Skeletal muscle satellite cell (primary cell): ENCODE measurements around the gene CIT.

ENCODE experiments used
- H3K27me3 ChIP-seq: 2 replicates; pipeline ENCODE4 v1.7.0; 2013; ENCODE audit warnings: low read length; ENCODE audit not compliant: control insufficient read depth, insufficient read depth
- H3K36me3 ChIP-seq: 2 replicates; pipeline ENCODE4 v1.7.0; 2013; ENCODE audit warnings: mild to moderate bottlenecking, control low read depth, low read length; ENCODE audit not compliant: insufficient read depth
- H3K4me1 ChIP-seq: 2 replicates; pipeline ENCODE4 v1.7.0; 2013; ENCODE audit warnings: low read length; ENCODE audit not compliant: control insufficient read depth, insufficient read depth
- H3K4me2 ChIP-seq: 2 replicates; pipeline ENCODE4 v1.7.0; 2013; ENCODE audit warnings: mild to moderate bottlenecking, low read length
- H3K4me3 ChIP-seq: 2 replicates; pipeline ENCODE4 v1.7.0; 2013; ENCODE audit warnings: low read length
- H3K9ac ChIP-seq: 2 replicates; pipeline ENCODE4 v1.7.0; 2013; ENCODE audit warnings: mild to moderate bottlenecking, low read depth, low read length, moderate library complexity
- H3K9me3 ChIP-seq: replicated peaks from 2 replicates; pipeline ENCODE4 v1.7.0; 2013; ENCODE audit warnings: mild to moderate bottlenecking, control low read depth, low read length

The CIT gene

DNA sequence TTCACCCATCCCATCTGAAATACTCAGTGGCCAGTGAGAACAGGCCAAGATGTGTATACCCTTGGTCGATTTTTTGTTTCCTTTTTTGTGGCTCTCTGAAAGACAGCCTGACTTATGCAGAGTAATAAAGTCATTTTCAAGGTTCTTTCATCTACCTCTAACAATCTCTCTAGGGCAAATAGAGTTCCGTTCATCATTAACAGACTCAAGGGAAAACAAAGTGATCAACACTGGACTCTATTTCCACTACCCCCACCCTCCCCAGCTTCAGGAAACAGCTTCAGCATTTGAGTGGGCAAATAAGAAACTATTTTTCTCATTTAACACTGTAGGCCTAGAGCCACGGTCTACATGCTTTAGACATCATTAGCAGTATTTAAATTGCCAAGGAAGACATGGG, 193.3 kb downstream of the CIT start:
- H3K27me3 ChIP-seq = no peaks in the 10 kb centered on the region
- peaks cover 49% of the 10 kb centered on the region for H3K36me3 ChIP-seq
- H3K9ac ChIP-seq = no peak overlapping the region
- H3K4me3 ChIP-seq = no peak overlapping the region
- H3K4me2 ChIP-seq = no peak overlapping the region
- no peaks in the 10 kb centered on the region for H3K9me3 ChIP-seq
- H3K4me1 ChIP-seq = peaks cover 22% of the 10 kb centered on the region

- Histone ChIP-seq H3K27me3 (no peaks in the 10 kb centered on the region), H3K9ac (no peak overlapping the region), H3K4me3 (no peak overlapping the region), H3K4me1 (peaks cover 22% of the 10 kb centered on the region), H3K36me3 (peaks cover 52% of the 10 kb centered on the region), H3K9me3 (no peaks in the 10 kb centered on the region), H3K4me2 (no peak overlapping the region)
Measured at GRCh38 chr12:119683413-119683812, 193.7 kb downstream of the CIT start.

DNA sequence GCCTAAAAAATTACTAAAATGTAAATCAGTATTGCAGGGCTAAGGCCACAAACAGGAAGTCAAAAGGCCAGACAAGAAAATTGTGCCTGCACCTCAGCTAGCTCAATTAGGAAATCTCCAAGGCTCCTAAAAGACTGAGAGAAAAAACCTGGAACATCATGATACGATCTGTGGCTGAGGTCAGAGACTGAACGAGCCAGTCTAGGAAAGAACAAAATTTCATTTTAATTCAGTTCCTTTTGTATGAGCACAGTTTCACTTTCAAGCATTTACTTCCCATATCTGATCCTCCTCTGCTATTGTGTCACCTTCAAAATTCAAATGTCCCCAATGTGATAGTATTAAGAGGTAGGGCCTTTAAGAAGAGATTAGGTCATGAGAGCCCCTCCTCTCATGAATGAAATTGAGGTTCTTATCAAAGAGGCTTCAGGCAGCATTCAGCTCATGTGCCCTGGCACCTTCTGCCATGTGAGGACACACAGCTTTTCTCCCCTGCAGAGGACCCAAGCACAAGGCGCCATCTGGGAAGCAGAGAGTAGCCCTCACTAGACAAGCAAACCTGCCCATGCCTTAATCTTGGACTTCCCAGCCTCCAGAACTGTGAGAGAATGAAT, 194.4 kb downstream of the CIT start:
- Histone ChIP-seq H3K9ac (no peak overlapping the region), H3K4me2 (no peak overlapping the region), H3K9me3 (no peaks in the 10 kb centered on the region), H3K4me3 (no peak overlapping the region), H3K4me1 (peaks cover 22% of the 10 kb centered on the region), H3K27me3 (no peaks in the 10 kb centered on the region), H3K36me3 (peaks cover 57% of the 10 kb centered on the region)

- no peaks in the 10 kb centered on the region for H3K27me3 ChIP-seq
- H3K4me2 ChIP-seq = no peak overlapping the region
- H3K4me3 ChIP-seq = no peak overlapping the region
- no peak overlapping the region for H3K9ac ChIP-seq
- peaks cover 22% of the 10 kb centered on the region for H3K4me1 ChIP-seq
- H3K9me3 ChIP-seq = no peaks in the 10 kb centered on the region
- H3K36me3 ChIP-seq = peaks cover 57% of the 10 kb centered on the region
Measured at GRCh38 chr12:119681728-119682638, 195.1 kb downstream of the CIT start.

GRCh38 chr12:119681111-119681510, 196.0 kb downstream of the CIT start:
- H3K36me3 ChIP-seq = peaks cover 61% of the 10 kb centered on the region

GRCh38 chr12:119679490-119679889, 197.6 kb downstream of the CIT start:
- Histone ChIP-seq H3K9me3 (no peaks in the 10 kb centered on the region), H3K4me3 (no peak overlapping the region), H3K36me3 (peaks cover 76% of the 10 kb centered on the region), H3K4me1 (peaks cover 17% of the 10 kb centered on the region), H3K9ac (no peak overlapping the region), H3K27me3 (no peaks in the 10 kb centered on the region), H3K4me2 (no peak overlapping the region)

More at GRCh38 chr12:119681111-119681510, 196.0 kb downstream of the CIT start:
- H3K4me1 ChIP-seq = peaks cover 22% of the 10 kb centered on the region
- no peak overlapping the region for H3K9ac ChIP-seq
- no peak overlapping the region for H3K4me2 ChIP-seq
- no peak overlapping the region for H3K4me3 ChIP-seq
- H3K27me3 ChIP-seq = no peaks in the 10 kb centered on the region
- H3K9me3 ChIP-seq = no peaks in the 10 kb centered on the region

DNA sequence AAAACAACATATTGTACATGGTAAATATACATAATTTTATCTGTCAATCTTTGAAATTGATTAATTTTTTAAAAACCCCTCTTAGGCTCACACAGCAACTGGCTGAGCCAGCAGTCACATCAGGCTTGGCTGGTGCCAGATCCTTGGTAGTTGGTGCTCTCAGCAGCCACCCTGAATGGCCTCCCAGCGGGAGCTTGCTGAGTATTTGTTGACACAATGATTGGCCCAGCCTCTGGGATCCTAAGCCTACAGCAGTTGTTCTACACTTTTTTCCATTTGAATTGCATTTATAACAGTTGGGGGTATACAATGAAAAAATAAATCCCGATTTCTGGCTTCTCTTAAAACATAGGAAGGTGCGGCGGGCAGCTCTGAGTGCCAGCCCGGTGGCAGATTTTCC, 198.0 kb downstream of the CIT start:
- no peak overlapping the region for H3K4me3 ChIP-seq
- H3K9ac ChIP-seq = no peak overlapping the region
- no peak overlapping the region for H3K4me2 ChIP-seq
- peaks cover 80% of the 10 kb centered on the region for H3K36me3 ChIP-seq
- H3K27me3 ChIP-seq = no peaks in the 10 kb centered on the region
- peaks cover 15% of the 10 kb centered on the region for H3K4me1 ChIP-seq
- H3K9me3 ChIP-seq = no peaks in the 10 kb centered on the region

GRCh38 chr12:119678459-119678858, 198.7 kb downstream of the CIT start:
- no peaks in the 10 kb centered on the region for H3K9me3 ChIP-seq
- H3K4me2 ChIP-seq = no peak overlapping the region
- H3K9ac ChIP-seq = no peak overlapping the region
- peaks cover 8% of the 10 kb centered on the region for H3K4me1 ChIP-seq
- peaks cover 86% of the 10 kb centered on the region for H3K36me3 ChIP-seq
- no peak overlapping the region for H3K4me3 ChIP-seq
- H3K27me3 ChIP-seq = no peaks in the 10 kb centered on the region

DNA sequence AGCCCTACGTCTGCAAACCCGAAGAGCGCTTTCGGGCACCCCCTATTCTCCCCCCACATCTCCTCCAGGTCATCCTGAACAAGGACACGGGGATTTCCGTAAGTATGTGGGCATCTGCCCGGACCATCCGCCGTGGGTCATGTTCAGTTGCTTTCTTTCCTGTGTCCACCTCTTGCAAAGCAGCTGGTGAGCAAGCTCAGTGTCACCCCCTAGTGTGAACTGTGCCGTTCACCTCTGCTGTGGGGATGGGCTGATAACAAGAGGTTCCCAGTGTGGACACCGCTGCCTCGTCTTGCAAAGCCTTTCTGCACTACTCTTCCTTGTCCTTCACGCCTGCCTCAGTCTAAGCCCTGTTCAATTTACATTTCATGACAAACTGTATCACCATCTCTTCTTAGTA, 200.5 kb downstream of the CIT start:
- no peak overlapping the region for H3K4me2 ChIP-seq
- H3K27me3 ChIP-seq = no peaks in the 10 kb centered on the region
- peaks cover 92% of the 10 kb centered on the region for H3K36me3 ChIP-seq
- H3K9me3 ChIP-seq = no peaks in the 10 kb centered on the region
- H3K4me1 ChIP-seq = no peaks in the 10 kb centered on the region
- no peak overlapping the region for H3K4me3 ChIP-seq
- H3K9ac ChIP-seq = no peak overlapping the region

DNA sequence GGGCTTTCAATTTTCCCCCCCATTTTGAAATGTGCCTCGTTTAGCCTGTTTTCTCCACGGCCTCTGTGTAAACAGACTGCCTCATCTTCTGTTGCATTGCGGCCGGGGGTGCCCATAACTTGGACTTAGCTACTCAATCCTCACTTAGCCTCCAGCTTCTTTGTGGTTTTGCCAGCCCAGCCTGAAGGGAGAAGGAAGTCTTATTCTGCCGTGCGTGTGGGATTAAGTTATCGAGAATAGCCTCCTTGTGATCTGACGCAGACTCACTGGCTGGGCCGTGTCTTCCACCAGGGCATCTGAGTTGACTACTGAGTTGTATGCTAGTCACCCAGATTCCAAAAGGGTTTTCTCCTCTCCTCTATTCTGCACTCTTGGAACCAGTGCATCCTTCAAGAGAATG, 201.1 kb downstream of the CIT start:
- Histone ChIP-seq H3K36me3 (peaks cover 87% of the 10 kb centered on the region), H3K9ac (no peak overlapping the region), H3K27me3 (no peaks in the 10 kb centered on the region), H3K4me3 (no peak overlapping the region), H3K4me1 (no peaks in the 10 kb centered on the region), H3K9me3 (no peaks in the 10 kb centered on the region), H3K4me2 (no peak overlapping the region)

- H3K4me3 ChIP-seq = no peak overlapping the region
- no peaks in the 10 kb centered on the region for H3K27me3 ChIP-seq
- H3K9me3 ChIP-seq = no peaks in the 10 kb centered on the region
- peaks cover 80% of the 10 kb centered on the region for H3K36me3 ChIP-seq
- H3K4me2 ChIP-seq = no peak overlapping the region
- H3K9ac ChIP-seq = no peak overlapping the region
- H3K4me1 ChIP-seq = peaks cover 8% of the 10 kb centered on the region
Measured at GRCh38 chr12:119674560-119674959, 202.6 kb downstream of the CIT start.

DNA sequence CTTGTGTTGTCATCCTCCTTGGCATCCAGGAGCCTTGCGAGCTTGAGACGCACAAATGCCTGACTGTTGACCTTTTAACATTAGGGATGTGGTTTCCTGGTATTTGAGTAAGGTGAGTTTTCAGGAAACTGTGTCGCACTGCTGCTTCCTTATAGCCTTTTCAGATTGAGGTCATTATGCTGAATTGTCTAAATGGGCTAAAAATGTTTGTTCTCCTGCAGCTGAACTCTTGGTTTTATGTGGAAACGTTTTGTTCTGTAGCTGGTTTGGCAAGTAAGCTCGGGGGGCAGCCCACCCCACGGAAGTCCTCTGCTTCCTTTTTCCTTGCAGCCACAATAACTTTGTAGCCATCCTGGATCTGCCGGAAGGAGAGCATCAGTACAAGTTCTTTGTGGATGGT, 203.5 kb downstream of the CIT start:
- H3K4me3 ChIP-seq = no peak overlapping the region
- no peaks in the 10 kb centered on the region for H3K9me3 ChIP-seq
- H3K36me3 ChIP-seq = peaks cover 71% of the 10 kb centered on the region
- H3K9ac ChIP-seq = no peak overlapping the region
- H3K27me3 ChIP-seq = no peaks in the 10 kb centered on the region
- H3K4me2 ChIP-seq = no peak overlapping the region
- peaks cover 11% of the 10 kb centered on the region for H3K4me1 ChIP-seq
